Liver (tissue), 3 donors: Measurements from ENCODE around the gene RNF144B.

Experiments used
- EGR1 ChIP-seq, 2 donors: IDR thresholded peaks; 2 replicates each; pipeline ENCODE4 v1.6.1; 2016 to 2018; ENCODE audit warnings: antibody characterized with exemption in 2 of 2, low read depth in 2 of 2
- JUND ChIP-seq, 2 donors: IDR thresholded peaks; 2 replicates each; pipeline ENCODE4 v1.6.1; 2016; ENCODE audit warnings: antibody characterized with exemption in 2 of 2
- TF ChIP-seq, protein P1 (sequence below): fragments of 150-350 bp; IDR thresholded peaks from 2 replicates; pipeline ENCODE4 v1.5.1; 2017; ENCODE audit warnings: improper control_type of control experiment, low read depth, low read length; ENCODE audit not compliant: missing input control
- TF ChIP-seq, protein P2 (sequence below): IDR thresholded peaks from 2 replicates; pipeline ENCODE4 v1.6.1; 2016; ENCODE audit warnings: antibody characterized with exemption
- donor health status: healthy.
- donor health status: healthy.

DNA sequence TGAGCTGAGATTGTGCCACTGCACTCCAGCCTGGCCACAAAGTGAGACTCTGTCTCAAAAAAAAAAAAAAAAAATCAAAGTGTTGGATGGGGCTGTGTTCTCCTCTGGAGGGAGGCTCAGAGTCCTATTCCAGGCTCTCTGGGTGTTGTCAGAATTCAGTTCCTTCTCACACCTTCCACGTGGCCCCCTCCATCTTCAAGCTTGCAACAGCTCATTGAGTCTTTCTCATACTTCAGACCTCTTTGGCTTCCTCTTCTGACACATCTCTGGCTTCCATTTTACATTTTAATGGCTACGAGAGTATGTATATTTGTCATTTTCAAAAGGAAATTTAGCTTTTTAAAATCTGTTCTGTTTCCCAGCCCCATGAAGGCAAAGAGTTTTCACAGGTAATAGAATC lies 85.8 kb downstream of the RNF144B start:
- TF ChIP-seq EGR1 (IDR thresholded peaks at IDR 0.05; ENCODE audit: low read depth in 2 of 2) (no peak), JUND (IDR thresholded peaks at IDR 0.05) (no peak)
- TF ChIP-seq, protein P1, sequence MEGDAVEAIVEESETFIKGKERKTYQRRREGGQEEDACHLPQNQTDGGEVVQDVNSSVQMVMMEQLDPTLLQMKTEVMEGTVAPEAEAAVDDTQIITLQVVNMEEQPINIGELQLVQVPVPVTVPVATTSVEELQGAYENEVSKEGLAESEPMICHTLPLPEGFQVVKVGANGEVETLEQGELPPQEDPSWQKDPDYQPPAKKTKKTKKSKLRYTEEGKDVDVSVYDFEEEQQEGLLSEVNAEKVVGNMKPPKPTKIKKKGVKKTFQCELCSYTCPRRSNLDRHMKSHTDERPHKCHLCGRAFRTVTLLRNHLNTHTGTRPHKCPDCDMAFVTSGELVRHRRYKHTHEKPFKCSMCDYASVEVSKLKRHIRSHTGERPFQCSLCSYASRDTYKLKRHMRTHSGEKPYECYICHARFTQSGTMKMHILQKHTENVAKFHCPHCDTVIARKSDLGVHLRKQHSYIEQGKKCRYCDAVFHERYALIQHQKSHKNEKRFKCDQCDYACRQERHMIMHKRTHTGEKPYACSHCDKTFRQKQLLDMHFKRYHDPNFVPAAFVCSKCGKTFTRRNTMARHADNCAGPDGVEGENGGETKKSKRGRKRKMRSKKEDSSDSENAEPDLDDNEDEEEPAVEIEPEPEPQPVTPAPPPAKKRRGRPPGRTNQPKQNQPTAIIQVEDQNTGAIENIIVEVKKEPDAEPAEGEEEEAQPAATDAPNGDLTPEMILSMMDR, result no peak
- TF ChIP-seq, protein P2, sequence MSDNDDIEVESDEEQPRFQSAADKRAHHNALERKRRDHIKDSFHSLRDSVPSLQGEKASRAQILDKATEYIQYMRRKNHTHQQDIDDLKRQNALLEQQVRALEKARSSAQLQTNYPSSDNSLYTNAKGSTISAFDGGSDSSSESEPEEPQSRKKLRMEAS, result no peak
